Activated CD8-positive, alpha-beta memory T cell treated with anti-CD3 and anti-CD28 coated beads for 1 hour (primary cell): ENCODE results near the gene GSG1L.
"Not testable (repeated sequence)": the region's sequence is repeated elsewhere in the genome, so short reads cannot be mapped to it uniquely, and the experiment has no call there.

ENCODE experiments used
- DNase-seq, 2 donors: peaks; one replicate each; pipeline ENCODE4 v3.0.0-alpha.2; 2020; ENCODE audit warnings: low read depth in 1 of 2; ENCODE audit errors: extremely low read depth in 1 of 2

Gene GSG1L

GRCh38 chr16:27954191-27954590 lies 109.3 kb downstream of the GSG1L start:
- DNase-seq: no peak

GRCh38 chr16:27952811-27953210 lies 110.7 kb downstream of the GSG1L start:
- no peak for DNase-seq

GRCh38 chr16:27951489-27952120 lies 111.9 kb downstream of the GSG1L start:
- DNase-seq: no peak

- no peak for DNase-seq
These were observed 113.2 kb downstream of the GSG1L start for GRCh38 chr16:27950206-27950887.

GRCh38 chr16:27947696-27948095 lies 115.8 kb downstream of the GSG1L start:
- DNase-seq: no peak

GRCh38 chr16:27945233-27945973 lies 118.1 kb downstream of the GSG1L start:
- no peak for DNase-seq

- no peak for DNase-seq
These were observed 119.7 kb downstream of the GSG1L start for GRCh38 chr16:27943766-27944165.

GRCh38 chr16:27942071-27942470 lies 121.4 kb downstream of the GSG1L start:
- not testable (repeated sequence) for DNase-seq

GRCh38 chr16:27935076-27935475 lies 128.4 kb downstream of the GSG1L start:
- no peak for DNase-seq

- DNase-seq: no peak
These were observed 130.9 kb downstream of the GSG1L start for GRCh38 chr16:27932542-27933135.

GRCh38 chr16:27929818-27930217 lies 133.7 kb downstream of the GSG1L start:
- no peak for DNase-seq

- no peak for DNase-seq
These were observed 135.0 kb downstream of the GSG1L start for GRCh38 chr16:27928542-27928941.

- no peak for DNase-seq
These were observed 136.1 kb downstream of the GSG1L start for GRCh38 chr16:27927266-27927901.

GRCh38 chr16:27925612-27926011 lies 137.9 kb downstream of the GSG1L start:
- no peak for DNase-seq

GRCh38 chr16:27924411-27925118 lies 138.9 kb downstream of the GSG1L start:
- no peak for DNase-seq

- no peak for DNase-seq
These were observed 139.8 kb downstream of the GSG1L start for GRCh38 chr16:27923751-27924150.

GRCh38 chr16:27922433-27922832 lies 141.1 kb downstream of the GSG1L start:
- DNase-seq: no peak

- DNase-seq: no peak
These were observed 142.4 kb downstream of the GSG1L start for GRCh38 chr16:27921134-27921533.

GRCh38 chr16:27920391-27920891 lies 143.1 kb downstream of the GSG1L start:
- no peak for DNase-seq

GRCh38 chr16:27918755-27919154 lies 144.8 kb downstream of the GSG1L start:
- DNase-seq: no peak
